DMS53 treated with DMSO at 0.1 percent for 48 hours (cell line): Measurements from ENCODE around the gene ABCC3.

ENCODE experiments used
- DNase-seq: peaks from one replicate; lab custom pipeline; 2025; ENCODE audit not compliant: unreplicated experiment; lab: John Stamatoyannopoulos, UW

ABCC3 gene

DNA sequence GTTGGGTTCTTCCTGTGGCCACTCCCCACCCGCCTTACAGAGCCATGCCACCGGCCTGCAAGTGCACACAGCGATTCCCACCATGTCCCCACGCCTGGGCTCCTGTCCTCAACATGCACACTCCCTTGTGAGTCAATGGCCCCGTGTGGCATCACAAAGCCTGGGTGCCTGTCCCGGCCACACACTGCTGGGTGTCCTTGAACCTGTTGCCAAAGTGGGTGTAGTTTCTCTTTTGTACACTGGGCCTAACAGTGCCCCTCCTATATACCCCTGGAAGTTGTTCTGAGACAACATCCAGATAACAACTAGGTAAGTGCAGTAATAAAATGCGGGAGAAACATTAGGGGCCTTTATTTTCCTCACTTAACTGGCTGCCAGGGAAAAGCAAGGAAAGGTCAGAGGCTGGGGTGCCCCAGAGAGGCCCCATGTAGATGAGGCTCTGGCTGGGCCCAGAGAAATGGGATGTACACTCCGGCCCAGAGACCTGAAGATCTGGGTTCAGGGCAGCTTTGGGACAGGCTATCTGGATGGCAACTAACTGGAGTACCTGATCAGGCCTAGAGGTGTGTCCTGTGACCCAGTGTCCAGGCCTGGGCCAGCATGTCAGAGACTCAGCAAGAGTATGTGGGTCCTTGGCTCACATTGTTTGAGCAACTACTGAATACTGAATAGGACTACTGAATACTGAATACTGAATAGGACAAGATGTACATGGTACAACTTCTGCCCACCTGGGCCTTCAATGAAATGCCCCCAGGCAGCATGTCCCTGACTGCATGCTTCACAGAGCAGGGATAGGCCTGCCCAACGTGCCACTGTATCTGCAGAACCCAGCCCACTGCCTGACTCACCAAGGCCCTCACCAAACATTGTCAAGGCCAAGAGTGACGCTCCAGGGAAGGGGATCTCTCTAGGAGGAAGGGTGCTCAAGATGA lies 8.3 kb downstream of the ABCC3 start:
- DNase-seq = no peak

DNA sequence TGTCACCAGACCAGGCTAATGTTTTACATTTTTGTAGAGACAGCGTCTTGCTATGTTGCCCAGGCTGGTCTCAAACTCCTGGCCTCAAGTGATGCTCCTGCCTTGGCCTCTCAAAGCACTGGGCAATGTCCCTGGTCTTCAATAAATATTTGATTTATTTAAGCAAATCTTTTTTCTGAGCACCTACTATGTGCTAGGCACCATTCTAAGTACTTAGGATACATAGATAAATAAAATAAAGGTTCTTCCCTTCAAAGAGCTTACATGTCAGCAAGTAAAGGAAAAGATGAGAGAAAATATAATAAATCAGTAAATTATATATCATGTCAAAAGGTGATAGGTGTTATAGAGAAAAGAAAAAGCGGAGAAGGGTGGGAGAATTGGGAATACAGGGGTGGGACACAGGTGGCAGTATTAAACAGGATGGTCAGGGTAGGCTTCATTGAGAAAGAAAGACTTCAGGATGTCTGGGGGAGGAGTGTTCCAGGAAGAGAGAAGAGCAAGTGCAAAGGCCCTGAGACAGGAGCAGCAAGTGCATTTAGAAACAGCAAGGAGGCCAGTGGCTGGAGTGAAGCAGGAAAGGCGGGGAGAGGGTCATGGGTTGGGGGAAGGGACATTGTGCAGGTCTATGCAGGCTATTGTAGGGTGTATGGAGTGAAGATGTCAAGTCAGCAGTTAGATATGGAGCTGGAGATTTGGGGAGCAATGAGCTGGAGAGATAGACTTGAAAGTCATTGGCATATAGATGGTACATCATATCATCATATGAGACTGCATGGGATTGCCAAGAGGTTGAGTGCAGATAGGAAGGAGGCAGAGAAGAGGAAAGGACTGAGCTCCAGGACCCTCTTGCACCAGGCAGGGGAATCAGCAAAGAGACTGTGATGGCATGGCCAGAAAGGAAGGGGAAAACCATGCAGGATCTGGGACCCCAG lies 11.3 kb downstream of the ABCC3 start:
- DNase-seq = no peak

DNA sequence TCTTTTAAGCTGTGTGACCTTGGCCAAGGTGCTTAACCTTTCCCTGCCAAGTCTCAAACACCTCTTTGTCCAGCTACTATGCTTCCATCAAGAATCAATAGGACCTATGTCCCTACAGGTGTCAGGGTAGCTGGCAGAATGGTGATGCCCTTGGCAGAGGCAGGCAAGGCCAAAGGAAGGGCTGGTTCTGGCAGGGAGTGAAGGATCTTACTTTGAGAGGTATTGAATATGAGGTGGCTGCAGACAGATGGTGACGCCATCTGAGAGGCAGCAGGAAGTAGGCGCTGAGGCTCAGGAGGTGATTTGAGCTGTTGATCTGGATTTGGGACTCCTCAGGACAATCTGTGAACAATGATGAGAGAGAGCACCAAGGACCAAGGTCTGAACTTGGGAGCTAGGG lies 12.5 kb downstream of the ABCC3 start:
- no peak for DNase-seq

DNA sequence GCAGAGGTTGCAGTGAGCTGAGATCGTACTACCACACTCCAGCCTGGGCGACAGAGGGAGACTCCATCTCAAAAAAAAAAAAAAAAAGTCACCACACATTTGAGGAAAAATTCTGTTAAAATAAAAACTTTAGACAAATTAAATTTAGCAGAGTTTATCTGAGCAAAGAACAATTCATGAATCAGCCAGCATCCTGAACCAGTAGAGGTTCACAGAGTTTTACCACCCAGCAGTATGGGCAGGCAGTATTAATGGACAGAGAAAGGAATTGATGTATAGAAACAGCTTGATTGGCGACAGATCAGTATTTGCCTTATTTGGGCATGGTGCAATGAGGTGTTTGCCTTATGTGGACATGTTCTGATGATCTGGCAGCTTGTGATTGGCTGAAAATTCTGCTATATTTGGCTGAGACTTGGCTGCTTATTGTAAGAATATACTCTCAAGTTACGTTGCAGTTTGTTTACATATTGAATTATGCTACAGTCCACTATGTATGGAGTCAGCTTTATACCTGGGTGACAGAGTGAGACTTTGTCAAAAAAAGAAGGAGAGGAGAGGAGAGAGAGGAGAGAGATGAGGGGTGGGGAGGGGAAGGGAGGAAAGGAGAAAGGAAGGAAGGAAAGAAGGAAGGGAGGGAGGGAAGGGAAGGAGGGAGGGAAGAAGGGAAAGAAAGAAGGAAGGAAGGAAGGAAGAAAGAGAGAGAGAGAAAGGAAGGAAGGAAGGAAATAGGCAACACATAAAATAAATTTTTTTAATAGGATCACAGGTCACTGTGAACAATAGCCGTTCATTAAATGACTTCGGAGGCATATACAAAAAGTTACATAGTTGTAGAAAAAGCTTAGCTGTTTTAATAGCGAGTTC lies 14.6 kb downstream of the ABCC3 start:
- DNase-seq = no peak

DNA sequence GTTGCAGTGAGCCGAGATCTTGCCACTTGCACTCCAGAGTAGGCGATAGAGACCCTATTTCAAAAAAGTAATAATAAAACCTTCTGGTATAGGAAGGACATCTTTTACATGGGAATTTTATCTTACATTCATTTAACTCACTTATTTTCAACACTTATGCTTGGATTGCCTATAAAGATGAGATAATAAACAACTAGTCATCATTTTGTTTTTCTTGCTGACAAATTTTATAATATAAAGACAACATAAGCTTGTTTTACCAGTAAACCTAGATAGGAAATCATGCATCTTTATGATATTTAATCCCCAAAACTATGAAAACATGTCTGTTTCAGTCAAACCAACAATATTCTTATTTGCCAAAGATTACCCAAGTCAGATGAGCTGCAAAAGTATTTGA lies 17.0 kb downstream of the ABCC3 start:
- no peak for DNase-seq

DNA sequence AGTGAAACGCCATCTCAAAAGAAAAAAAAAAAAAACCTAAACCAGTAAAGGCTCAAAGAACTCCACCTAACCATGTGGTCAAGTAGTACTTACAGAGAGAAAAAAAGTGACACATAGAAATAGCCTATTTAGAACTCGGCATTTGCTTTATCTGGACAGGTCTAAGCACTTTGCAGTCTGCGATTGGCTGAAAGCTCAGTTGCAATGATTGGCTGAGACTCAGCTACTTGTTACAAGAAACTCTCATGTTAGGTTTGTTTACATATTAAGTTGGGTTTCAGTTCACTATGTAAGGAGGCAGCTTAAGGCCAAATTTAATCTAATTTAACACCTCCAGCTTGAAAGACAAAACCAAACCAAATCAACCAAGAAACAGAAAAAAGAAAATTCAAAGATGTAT lies 19.1 kb downstream of the ABCC3 start:
- DNase-seq = peak; percentile 33

DNA sequence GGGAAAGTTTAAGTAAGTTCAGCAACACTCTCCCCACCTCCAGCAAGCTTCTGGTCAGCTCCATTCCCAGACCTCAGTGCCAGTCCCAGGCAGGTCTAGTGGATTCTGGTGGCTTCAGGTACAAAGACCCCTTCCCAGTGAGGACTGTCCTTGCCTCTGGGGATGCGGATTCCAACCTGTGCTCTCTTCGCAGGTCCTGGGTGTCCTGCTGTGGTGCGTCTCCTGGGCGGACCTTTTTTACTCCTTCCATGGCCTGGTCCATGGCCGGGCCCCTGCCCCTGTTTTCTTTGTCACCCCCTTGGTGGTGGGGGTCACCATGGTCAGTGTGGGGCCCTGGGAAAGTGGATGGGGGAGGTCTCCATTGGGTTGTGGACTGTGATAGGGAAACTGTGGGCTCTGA lies 21.8 kb downstream of the ABCC3 start:
- DNase-seq = no peak

DNA sequence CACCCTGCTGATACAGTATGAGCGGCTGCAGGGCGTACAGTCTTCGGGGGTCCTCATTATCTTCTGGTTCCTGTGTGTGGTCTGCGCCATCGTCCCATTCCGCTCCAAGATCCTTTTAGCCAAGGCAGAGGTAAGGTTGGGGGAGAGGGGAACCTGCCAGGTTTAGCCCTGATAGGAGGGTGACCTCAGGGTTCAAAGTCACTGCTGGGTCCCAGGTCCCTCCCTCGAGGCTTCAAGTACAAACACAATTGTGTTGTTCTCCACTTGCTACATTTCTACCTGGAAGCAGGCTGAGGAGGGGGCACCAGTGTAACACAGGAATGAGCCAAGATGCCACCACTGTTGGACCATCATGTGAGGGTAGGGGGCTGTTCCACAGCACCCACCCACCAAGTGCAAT lies 22.4 kb downstream of the ABCC3 start:
- DNase-seq = no peak

DNA sequence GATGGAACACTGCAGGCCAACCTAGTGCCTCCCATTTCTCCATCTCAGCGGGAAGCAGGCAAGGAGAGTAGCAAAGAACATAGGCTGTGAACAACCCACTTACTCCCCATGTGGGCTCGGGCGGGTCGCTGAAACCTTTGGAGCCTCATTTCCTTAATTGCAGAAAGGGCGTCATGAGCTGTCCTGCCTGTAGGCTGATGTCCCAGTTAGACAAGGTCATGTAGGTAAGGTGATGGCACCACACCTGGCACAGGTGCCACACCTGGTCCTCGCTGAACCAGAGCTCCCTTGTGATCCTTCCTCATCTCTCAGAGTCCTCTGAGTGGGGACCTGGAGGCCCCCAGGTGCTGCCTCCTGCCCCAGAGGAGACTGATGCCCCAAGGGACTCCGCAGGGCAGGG lies 22.9 kb downstream of the ABCC3 start:
- no peak for DNase-seq

DNA sequence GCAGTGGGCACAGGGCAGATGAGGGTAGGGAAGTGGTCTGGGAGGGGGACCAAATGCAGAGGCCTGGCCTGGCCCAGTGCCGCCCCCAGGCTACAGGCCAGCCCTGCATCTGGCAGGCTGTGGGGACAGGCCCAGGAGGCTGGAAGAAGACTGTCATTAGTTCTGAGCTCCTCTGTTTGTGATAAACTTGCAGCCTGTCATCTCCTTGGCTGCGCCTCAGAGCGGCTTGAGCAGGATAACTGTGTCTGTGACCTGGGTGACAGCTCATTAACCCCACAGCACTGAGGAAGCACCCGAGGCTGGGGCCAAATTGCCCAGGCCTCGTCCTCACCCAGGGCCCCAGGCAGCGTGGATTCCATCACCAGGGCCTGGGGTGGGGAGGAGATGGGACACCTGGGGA lies 23.9 kb downstream of the ABCC3 start:
- DNase-seq = no peak

DNA sequence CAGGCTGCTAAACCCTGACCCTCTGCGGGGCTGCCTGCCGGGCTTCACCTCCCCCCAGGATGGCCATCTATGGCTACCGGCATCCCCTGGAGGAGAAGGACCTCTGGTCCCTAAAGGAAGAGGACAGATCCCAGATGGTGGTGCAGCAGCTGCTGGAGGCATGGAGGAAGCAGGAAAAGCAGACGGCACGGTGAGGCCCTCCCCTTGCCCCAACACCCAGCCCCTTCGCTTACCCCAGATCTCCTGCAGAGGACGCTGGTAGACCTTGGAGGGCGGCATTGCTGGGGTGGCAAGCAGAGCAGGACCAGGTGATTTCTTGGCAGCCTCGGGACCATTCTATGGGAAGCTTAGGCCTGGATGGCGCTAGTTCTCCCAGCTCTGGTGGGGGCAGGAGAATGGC lies 24.5 kb downstream of the ABCC3 start:
- DNase-seq = no peak

DNA sequence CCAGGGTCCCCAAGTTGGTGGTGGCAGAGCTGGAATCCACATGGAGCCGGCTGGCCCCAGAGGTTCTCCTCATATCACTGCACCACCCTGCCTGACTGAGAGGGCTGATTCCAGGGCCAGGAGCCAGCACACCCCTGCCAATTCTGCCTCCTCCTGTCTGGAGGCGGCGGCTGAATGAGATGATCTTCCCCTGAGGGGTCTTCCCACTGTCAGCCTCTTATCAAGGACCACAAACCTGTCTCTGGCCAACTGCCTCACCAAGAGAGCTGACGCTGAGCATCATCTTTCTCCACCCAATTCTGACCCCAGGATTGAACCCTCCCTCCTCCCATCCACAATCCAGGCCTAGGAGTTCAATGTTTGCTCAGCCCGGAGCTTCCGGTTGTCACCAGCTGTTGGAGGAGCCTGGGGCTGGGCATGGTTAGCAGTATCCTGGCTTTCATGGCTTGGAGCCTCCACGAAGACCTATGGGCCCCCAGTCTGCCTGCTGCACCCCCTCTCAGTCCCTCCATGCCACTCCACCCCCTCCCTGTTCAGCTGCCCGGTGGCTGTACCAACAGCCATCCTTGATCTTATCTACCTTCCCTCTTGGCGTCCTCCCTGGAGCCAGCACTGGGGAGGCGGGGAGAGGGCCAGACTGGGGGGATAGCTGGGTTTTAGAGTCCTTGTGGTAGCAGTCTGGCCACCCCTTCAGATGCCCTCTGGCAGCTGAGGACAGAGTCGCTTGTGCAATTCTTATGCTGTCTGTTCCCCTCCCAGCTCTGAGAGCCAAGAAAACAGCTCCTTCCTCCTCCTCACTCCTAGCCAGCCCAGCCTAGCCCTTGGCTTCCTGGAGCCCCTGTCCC lies 25.6 kb downstream of the ABCC3 start:
- DNase-seq = peak; percentile 61

DNA sequence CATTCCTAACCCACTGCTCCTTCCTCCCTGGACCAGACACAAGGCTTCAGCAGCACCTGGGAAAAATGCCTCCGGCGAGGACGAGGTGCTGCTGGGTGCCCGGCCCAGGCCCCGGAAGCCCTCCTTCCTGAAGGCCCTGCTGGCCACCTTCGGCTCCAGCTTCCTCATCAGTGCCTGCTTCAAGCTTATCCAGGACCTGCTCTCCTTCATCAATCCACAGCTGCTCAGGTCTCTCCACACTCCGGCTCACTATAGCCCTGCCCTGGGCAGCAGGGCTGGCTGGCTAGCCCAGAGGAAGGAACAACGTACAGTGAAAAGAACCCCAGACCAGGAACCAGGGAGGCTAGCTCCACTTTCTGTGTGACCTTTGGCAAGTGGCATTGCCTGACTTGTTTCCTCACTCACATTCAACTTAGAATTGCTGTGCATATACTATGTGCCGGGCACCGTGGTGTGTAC lies 26.2 kb downstream of the ABCC3 start:
- DNase-seq = peak; percentile 10

DNA sequence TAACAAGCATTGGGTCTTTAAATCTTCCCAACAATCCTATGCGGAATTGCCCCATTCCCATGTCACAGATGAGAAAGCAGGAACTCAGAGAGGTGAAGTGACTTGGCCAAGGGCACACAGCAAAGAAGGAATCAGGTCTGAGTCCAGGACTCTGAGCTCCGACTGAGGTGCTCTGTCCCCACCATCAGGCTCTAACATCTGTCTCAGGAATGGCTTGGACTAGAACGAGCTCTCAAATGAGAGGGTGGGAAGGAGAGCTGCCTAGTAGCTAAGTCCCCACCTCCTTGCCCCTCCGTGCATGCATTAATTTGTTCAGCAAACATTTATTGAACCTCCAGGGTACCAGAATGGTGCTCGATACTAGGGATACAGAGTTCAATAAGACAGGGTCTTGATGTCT lies 26.7 kb downstream of the ABCC3 start:
- DNase-seq = no peak

DNA sequence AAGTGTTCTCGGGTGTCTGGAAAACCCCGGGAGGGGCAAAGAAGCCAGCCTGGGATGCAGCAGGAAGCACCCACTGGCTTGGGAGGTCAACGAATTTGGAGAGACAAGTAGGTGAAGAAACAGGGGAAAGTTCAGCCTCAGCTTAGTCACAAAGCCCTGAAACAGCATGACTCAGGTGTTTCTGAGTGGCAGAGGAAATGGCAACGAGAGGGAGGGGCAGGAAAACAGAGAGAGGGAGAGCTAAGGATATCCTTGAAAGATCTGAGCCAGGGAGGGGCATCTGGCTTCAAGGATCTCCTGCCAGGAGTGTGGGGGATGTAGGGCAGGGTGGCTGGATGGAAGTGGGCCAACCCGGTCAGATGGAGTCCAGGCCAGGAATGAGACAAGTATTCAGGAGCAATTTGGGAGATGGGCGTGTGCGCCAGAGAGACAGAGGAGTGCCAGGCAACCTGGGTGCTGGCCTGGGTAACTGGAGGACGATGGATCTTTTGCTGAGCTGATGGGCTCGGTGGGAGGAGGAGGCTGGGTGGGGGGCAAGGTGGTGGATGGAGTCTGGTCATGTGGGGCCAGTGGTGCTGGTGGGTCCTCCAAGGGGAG lies 27.2 kb downstream of the ABCC3 start:
- DNase-seq = peak; percentile 86

DNA sequence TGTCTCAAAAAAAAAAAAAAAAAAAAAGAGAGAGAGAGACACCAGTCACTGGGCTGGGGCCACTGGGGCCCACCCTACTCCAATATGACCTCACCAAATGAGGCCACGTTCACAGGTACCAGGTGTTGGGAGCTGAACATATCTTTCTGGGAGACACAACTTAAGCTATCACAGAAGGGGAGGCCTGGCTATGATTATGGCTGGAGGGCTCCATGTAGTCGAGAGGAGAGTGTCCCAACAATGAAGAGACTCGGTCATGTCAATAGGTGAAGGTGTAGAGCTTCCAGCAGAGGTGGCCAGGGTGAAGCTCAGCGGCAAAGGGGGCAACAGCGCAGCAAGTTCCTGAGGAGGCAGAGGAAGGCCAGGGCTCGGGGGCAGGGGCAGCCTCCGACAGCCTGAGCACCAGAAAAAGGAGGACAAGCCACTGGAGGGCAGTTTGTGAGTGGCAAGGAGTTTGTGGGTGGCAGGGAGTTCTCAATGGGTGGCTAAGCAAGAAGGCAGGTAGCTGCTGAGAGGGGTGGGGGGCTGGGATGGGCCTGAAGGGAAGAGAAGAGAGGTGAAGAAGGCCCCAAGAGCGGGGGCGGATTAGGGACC lies 28.0 kb downstream of the ABCC3 start:
- no peak for DNase-seq

DNA sequence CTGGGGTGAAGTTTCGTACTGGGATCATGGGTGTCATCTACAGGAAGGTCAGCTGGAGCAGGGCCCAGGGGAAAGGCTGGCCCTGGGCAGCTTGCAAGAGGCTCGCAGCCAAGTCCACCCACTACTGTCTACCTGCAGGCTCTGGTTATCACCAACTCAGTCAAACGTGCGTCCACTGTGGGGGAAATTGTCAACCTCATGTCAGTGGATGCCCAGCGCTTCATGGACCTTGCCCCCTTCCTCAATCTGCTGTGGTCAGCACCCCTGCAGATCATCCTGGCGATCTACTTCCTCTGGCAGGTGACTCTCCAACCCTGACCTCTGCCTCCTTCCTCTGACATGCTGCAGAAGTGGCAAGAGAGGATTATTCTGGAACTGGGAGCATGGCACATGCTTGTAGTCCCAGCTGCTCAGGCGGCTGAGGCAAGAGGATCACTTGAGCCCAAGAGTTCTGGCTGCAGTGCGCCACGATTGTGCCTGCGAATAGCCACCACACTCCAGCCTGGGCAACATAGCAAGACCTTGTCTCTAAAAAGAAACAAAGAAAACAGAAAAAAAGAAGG lies 29.2 kb downstream of the ABCC3 start:
- DNase-seq = no peak

DNA sequence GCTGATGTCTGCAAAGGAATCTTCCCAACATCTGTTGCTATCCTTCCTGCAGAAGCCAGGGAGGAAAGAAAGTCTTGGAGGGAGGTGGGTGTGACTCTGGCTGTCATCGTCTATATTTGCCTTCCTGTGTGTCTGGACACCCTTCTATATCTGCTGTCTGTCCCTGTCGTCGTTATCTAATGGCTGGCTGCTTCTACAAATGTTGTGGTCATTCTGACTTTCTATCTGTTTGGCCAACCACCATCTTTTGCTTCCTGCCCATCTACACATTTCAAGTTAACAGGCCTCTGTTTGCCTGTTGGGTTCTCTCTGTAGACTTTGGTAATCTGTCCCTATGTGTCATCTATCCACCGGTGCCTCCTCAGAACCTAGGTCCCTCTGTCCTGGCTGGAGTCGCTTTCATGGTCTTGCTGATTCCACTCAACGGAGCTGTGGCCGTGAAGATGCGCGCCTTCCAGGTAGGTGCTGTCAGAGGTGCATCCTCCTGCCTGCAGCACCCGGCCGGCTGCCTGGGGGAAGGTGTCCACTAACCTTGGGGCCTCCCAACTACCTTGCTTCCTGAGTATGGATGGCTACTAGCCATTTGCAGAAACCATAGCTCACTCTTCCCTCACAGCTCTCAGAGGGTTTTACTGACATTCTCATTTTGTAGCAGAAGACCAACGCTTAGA lies 30.2 kb downstream of the ABCC3 start:
- no peak for DNase-seq
